WTC11 (cell line): ENCODE results near the gene CDCA7.

Source experiments
- ATF1 ChIP-seq: sonication (generic); formaldehyde crosslinking; IDR thresholded peaks from 2 replicates; pipeline ENCODE4 v1.8.1; 2023; ENCODE audit warnings: mild to moderate bottlenecking, moderate library complexity, missing genetic modification reagents
- CREB1 ChIP-seq: sonication (generic); formaldehyde crosslinking; IDR thresholded peaks from 2 replicates; pipeline ENCODE4 v1.8.0; 2023; ENCODE audit warnings: mild to moderate bottlenecking, missing genetic modification reagents
- CTCF ChIP-seq: fragments of 200-600 bp; IDR thresholded peaks from 2 replicates; pipeline ENCODE4 v1.8.0; 2022; ENCODE audit warnings: antibody characterized with exemption
- HMGA2 ChIP-seq: fragments of 250-450 bp; sonication (Bioruptor Pico); IDR thresholded peaks from 2 replicates; pipeline ENCODE4 v1.4.0; 2021; ENCODE audit warnings: mild to moderate bottlenecking, moderate library complexity
- TCF7 ChIP-seq: sonication (generic); formaldehyde crosslinking; IDR thresholded peaks from 2 replicates; pipeline ENCODE4 v1.8.0; 2022; ENCODE audit warnings: mild to moderate bottlenecking, low read depth, missing genetic modification reagents, moderate library complexity
- USF2 ChIP-seq: sonication (generic); formaldehyde crosslinking; IDR thresholded peaks from 2 replicates; pipeline ENCODE4 v1.8.1; 2023; ENCODE audit warnings: mild to moderate bottlenecking, missing genetic modification reagents, moderate library complexity
- ZBTB43 ChIP-seq: sonication (generic); formaldehyde crosslinking; IDR thresholded peaks from 2 replicates; pipeline ENCODE4 v1.8.1; 2023; ENCODE audit warnings: mild to moderate bottlenecking, missing genetic modification reagents
- ZNF317 ChIP-seq: sonication (generic); formaldehyde crosslinking; IDR thresholded peaks from 2 replicates; pipeline ENCODE4 v1.8.1; 2023; ENCODE audit warnings: low read depth, mild to moderate bottlenecking, moderate library complexity, missing genetic modification reagents, borderline replicate concordance
- TF ChIP-seq, protein P1 (sequence below): sonication (generic); formaldehyde crosslinking; IDR thresholded peaks from 2 replicates; pipeline ENCODE4 v1.8.0; 2022; ENCODE audit warnings: mild to moderate bottlenecking, missing genetic modification reagents

GRCh38 chr2:173387079-173387478 is 32.4 kb downstream of the CDCA7 start:
- TF ChIP-seq CTCF (no peak), ATF1 (no peak), ZNF317 (CRISPR knock-in tag) (no peak), ZBTB43 (no peak), TCF7 (CRISPR knock-in tag) (no peak), CREB1 (no peak), HMGA2 (CRISPR knock-in tag) (no peak), USF2 (CRISPR knock-in tag) (no peak)
- TF ChIP-seq, protein P1, sequence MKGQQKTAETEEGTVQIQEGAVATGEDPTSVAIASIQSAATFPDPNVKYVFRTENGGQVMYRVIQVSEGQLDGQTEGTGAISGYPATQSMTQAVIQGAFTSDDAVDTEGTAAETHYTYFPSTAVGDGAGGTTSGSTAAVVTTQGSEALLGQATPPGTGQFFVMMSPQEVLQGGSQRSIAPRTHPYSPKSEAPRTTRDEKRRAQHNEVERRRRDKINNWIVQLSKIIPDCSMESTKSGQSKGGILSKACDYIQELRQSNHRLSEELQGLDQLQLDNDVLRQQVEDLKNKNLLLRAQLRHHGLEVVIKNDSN, result no peak
